GM18508 (cell line): ENCODE results near the gene DMRTB1.

Source experiments
- ATAC-seq: cut with Tn5 transposase; IDR thresholded peaks from one replicate; pipeline ENCODE4 v1.9.1; 2021; ENCODE audit warnings: moderate number of reproducible peaks; ENCODE audit not compliant: insufficient read depth, unreplicated experiment

Gene DMRTB1

GRCh38 chr1:53459321-53460175 is at the start of gene DMRTB1:
Gene DMRTB1 (plus strand): TSS chr1:53459399. CDS start chr1:53459454, 55 bp downstream.
- no peak for ATAC-seq

GRCh38 chr1:53409695-53410094 is 49.5 kb upstream of the DMRTB1 start:
- no peak for ATAC-seq

- no peak for ATAC-seq
These were observed 49.1 kb upstream of the DMRTB1 start for GRCh38 chr1:53410100-53410541.

- no peak for ATAC-seq
These were observed 48.5 kb upstream of the DMRTB1 start for GRCh38 chr1:53410701-53411100.

DNA sequence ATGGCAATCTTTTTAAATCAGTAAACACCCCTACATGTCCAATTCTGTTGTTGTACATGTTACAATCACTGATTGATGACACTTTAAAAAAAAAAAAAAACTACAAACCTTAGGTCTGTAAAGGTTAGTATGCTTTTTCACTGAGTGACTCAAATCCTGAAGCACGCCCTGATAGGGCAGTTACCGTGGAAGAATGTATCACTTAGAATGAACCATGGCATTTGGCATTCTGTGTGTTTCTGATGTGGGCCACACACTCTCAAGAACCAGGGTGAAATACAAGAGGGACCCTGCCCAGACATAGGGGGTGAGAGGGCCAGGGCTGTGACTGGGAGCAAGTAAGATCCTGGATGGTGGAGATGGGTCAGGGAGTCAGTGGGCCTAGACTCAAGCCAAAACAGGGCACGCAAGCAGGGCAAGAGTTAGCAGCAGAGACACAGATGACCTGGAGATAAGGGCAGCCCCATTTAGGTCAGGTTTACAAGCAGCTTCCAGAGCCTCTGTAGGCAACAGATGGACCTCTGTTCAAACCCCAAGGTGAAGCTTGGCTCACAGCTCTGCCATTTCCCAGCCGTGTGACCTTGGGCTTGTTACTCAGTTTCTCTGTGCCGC is 47.6 kb upstream of the DMRTB1 start:
- no peak for ATAC-seq

DNA sequence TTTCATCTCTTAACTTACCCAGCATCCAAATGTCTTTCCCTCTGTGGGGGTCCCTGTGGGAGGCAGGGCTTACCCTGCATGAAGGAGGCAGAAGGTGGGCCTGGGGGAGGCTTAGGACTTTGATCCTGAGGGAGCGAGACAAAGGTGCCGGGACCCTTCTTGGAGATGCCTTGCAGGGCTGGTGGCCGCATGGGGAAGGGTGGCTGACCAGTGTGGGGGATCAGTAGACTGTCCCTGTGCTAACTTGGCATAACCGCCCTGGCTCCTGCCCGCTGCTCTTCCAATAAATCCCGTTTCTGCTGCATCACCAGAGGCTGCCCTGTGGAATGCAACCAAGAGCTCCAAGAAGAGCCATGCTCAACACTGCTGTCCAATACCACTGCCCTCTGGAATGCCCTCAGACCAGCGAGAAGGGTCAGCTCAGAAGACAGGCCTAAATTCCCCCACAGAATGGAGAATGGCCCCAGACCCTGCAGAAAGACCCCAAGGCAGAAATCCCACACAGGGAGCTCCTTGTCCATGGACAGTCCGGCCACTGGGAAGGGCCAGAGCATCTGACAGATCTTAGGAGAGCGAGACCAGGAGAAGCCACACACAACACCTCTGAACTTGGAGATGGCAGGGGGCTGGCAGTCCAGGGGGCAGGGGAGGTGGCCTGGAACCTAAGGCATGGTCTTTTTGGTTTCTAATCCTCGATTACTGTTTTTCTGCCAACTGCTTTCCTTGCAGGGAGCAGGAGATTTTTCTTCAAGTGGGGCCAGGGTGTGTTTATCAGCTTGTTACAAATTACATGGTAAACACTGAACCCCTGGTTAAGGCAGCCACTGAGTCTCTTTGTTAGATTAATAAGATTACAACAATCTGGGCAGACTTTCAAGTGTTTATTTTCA is 46.7 kb upstream of the DMRTB1 start:
- no peak for ATAC-seq

- ATAC-seq = no peak
These were observed 45.8 kb upstream of the DMRTB1 start for GRCh38 chr1:53413175-53414001.

DNA sequence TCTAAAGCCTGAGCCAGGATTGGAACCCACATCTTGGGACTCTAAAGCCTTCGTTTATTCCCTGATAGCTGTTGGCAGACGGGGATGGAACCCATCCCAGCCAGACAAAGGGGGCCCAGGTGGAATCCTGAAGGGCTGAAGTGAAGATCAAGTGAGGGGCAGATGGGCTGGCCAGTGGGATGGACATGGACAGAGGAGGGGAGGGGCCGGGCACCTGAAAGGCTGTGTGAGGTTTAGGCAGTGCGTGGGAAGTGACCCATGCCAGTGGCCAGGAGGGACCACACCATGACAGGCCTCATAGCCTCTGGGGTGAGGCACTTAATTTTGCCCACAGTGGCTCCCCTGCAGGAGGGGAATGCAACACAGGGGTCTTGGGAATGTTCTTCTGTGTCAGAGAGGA is 44.6 kb upstream of the DMRTB1 start:
- ATAC-seq = no peak

DNA sequence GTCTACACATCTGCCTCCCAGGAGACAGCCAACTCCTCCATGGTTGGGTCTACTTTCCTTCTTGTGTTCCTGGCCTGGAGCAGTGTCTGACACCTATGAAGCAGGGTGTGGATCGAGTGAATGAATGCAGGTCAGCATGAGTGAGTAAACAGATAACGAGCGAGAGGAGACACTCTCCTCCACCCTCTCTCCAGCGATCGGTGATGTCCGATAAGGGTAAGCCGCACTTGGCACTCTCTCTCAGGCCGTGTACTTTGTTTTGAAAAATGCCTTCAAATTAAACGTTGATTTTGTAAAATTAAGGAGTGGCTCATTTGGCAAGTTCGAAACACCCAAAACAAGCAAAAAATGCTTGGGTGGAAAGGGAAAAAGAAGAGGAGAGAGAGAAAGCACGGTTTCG is 43.8 kb upstream of the DMRTB1 start:
- ATAC-seq = no peak

DNA sequence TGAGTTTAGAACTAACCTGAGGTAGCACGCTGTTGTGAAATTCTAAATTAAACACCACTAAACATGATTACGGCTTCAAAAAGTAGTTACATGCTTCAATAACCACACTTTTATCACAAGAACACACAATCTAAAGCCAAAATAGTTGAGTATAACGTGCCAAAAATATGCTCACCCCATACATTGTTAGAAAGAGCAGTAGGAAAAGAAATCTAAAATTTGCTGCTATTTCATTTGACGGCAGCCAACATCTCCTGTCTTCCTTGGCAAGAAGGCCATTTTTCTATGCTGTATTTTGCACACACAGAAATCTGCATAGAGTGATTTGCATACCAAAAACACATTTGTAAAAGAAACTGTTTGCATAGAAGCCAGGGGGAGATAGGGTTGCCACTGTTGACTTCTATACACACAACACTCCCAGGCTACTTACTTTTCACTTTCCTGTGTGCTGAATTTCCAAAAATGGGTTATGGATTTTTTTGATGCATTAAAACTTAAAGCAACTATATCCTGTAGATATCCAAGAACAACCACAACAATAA is 42.9 kb upstream of the DMRTB1 start:
- no peak for ATAC-seq

DNA sequence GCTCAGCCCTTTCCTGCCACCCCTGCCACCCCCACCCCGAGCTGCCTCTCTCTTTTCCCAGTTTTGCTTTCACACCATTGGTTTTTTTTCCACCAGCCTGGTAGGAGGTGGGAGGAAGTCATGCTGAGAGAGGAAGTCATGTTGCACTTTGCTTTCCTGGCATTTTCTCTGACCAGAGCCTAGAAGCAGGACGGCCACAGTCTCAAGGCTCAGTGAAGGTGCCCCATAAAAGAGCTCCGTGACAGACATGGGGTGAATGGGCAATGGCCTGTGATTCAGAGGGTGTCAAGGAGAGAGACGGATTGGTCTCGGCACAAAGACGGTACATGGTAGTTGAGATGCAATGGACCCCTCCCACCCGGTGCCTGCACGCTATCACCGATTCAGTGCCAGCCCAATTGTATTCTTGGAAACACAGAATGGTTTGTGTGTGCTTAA is 42.1 kb upstream of the DMRTB1 start:
- ATAC-seq = no peak

DNA sequence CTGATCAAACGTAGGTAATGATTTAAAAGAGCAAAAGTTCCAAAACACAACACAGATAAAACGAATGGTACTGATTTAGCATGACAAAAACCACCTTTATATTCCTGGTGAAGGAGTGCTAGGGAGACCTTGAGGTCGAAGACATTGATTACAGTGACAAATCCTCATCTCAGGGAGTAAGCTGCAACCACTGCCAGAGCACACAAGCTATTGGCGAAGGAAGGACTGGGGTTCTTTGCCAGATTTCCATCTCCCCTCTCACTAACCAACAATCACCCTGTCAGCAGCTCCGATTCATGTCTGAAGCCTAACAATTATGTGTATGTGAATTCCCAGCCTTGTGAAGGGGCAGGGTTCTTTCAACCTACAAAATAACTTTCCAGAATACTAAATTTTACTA is 40.2 kb upstream of the DMRTB1 start:
- ATAC-seq = no peak

DNA sequence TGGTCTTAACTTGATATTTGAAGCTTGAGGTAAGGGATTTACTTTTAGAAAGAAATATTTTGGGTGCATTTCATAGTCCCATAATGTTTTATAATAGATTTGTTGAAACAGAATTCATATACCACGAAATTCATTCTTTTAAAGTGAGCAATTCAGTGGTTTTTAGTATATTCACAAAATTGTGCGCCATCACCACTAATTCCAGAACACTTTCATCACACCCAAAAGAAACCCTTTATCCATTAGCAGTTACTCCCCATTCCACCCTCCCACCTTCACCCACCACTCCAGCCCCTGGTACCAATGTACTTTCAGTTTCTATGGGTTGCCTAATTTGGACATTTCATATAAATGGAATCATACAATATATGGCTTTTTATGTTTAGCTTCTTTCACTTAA is 38.9 kb upstream of the DMRTB1 start:
- no peak for ATAC-seq

GRCh38 chr1:53421208-53421607 is 38.0 kb upstream of the DMRTB1 start:
- no peak for ATAC-seq

DNA sequence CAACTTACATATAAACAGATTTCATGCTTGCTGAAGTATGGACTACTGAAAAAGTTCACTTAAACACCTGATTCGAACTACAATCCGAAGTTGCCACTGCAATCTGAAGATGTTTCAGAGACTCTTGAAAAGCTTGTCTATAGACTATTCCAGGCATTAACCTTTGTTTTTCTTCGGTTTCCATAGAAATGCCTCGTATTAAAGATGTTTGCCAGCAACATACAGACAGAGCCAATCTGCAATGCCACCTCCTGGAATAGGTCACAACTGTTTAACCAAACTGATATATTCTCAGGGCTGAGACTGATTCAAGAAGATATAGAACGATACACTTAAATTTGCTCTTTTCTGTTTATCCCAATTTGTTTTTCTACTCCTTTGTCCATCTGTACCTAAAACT is 28.9 kb upstream of the DMRTB1 start:
- no peak for ATAC-seq

DNA sequence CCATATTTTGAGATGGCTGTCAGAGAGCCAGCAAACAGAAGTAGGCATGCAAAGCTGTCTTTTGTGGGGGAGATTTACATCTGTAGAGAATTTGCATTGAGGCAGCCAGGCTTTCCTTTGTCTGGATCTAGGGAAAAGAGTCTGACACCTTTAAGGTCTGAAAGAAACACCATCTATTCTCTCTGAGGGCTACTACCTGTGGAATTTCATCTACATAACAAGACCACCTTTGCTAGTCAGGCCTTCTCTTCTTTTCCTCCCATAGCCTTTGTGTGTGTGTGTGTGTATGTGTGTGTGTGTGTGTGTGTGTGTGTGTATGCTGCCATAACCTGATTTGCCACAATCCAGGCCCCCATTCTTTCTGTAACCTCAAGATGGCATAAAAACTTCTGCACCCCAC is 28.4 kb upstream of the DMRTB1 start:
- ATAC-seq = no peak

DNA sequence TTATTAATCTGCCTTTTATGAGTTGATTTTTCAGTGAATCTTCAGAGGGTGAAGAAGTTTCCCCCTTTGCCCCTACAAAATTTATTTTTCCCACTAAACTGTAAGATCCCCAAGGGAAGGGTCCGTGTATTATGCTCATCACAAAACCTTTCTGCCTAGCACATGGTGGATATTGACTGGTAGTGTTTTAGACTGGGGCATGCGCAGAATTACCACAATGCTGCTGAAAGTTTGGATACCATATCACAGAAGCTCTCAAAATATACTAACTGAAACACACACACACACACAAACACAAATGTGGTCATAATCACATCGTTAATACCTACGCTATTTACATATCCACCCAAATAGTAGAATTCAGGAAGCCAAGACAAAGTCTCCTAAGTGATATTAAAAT is 28.0 kb upstream of the DMRTB1 start:
- ATAC-seq = no peak

DNA sequence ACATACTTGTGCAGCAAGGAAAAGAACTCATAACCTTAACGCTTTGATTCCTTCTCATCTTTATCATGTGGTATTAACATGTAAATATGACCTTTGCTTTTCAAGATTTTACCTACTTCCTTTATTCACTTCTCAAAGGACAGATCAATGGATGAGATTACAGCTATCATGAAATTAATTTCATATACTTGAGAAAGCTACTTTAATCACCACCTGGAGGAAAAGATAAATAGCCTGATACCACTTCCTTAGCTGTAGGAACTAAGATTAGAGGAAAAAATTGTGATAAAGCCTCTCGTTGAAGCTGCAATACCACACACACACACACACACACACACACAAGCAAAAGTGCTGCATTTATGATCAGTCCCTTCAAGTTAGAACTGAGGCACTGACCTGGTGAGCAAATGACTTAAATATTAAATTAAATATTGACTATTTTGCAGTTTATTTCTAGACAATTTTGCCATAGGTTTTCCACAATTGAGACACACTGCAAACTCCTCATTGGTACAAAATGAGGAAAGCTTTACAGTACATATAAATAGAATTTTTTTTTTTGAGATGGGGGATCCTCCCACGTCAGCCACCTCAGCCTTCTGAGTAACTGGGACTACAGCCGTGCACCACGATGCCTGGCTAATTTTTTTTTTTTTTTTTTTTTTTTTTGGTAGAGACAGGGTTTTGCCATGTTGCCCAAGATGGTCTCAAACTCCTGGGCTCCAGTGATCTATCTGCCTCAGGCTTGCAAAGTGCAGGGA is 27.2 kb upstream of the DMRTB1 start:
- ATAC-seq = no peak

DNA sequence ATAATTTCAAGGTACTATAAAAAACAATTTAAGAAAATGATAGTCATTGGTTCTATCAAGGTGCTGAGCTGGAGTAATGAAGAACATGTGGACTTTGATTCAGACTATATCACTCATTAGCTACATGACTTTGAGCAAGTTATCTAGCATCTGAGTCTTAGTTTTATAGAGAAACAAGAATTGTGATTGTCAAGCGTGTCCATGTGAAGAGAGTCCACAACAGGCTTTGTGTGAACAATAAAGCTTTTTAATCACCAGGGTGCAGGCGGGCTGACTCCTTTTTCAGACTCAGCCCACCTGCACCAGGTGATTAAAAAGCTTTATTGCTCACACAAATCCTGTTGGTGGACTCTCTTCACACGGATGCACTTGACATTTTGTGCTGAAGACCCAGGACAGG is 26.6 kb upstream of the DMRTB1 start:
- no peak for ATAC-seq
